DMS 273 (cell line): Measurements from ENCODE around the gene S1PR5.

ENCODE experiments used
- DNase-seq: peaks from one replicate; lab custom pipeline; 2025; ENCODE audit not compliant: unreplicated experiment; lab: John Stamatoyannopoulos, UW

Gene S1PR5

GRCh38 chr19:10473192-10473591 is 44.1 kb downstream of the S1PR5 start:
- DNase-seq = no peak

GRCh38 chr19:10471909-10472308 is 45.3 kb downstream of the S1PR5 start:
- DNase-seq = peak; percentile 71

GRCh38 chr19:10468133-10468532 is 49.1 kb downstream of the S1PR5 start:
- DNase-seq = no peak

- no peak for DNase-seq
Observed at GRCh38 chr19:10467104-10467706, 50.0 kb downstream of the S1PR5 start.

GRCh38 chr19:10464456-10464855 is 52.8 kb downstream of the S1PR5 start:
- DNase-seq = no peak
